Lower leg skin (tissue), 3 donors: Measurements from ENCODE around the gene INPP4A.

Experiments
- CTCF ChIP-seq, 3 donors: fragments of 450-650 bp; IDR thresholded peaks; one replicate each; pipeline ENCODE4 v1.5.1; 2016; ENCODE audit warnings: antibody characterized with exemption in 3 of 3, mild to moderate bottlenecking in 3 of 3, moderate library complexity in 2 of 3
- POLR2A ChIP-seq, 2 donors: fragments of 450-650 bp; IDR thresholded peaks; one replicate each; pipeline ENCODE4 v1.6.1; 2016 to 2017; ENCODE audit warnings: antibody characterized with exemption in 2 of 2, mild to moderate bottlenecking in 1 of 2, moderate library complexity in 1 of 2

- TF ChIP-seq CTCF (IDR thresholded peaks at IDR 0.05): no peak
- no peak for TF ChIP-seq POLR2A (IDR thresholded peaks at IDR 0.05)
Measured at GRCh38 chr2:98454073-98454472, 9.4 kb downstream of the INPP4A start.
